Gastrocnemius medialis (tissue), 4 donors: ENCODE data around the gene ZNF319.

ENCODE experiments used
- CTCF ChIP-seq, 5 experiments: fragments of 450-650 bp in 3 of 5; fragments of 200-600 bp in 2 of 5; sonication (generic) in 2 of 5; IDR thresholded peaks in 4 of 5; conservative IDR thresholded peaks in 1 of 5; 1 replicate in 4 of 5; 2 replicates in 1 of 5; pipeline ENCODE4 v1.5.1; 2016 to 2019; ENCODE audit warnings: antibody characterized with exemption in 5 of 5, mild to moderate bottlenecking in 3 of 5, moderate library complexity in 3 of 5
- POLR2A ChIP-seq, 2 donors: fragments of 450-650 bp; IDR thresholded peaks; one replicate each; pipeline ENCODE4 v1.6.1; 2017; ENCODE audit warnings: antibody characterized with exemption in 2 of 2, mild to moderate bottlenecking in 2 of 2, moderate library complexity in 2 of 2

- no peak for TF ChIP-seq POLR2A (IDR thresholded peaks at IDR 0.05)
- TF ChIP-seq CTCF (IDR thresholded peaks at IDR 0.05 in 4 of 5, conservative IDR thresholded peaks at IDR 0.05 in 1 of 5), result no peak
Observed at GRCh38 chr16:58010886-58011285, 10.4 kb upstream of the ZNF319 start.
